ENCODE results near the gene TAAR5. TPM values are rescaled to one million over a fixed set of nuclear protein-coding genes. Genes with fewer than 3 reads are reported as not detected.

TAAR5 gene
- total and polyA plus RNA-seq, 2 donors (not counting 3 experiments of a cell fraction or from before 2014, with no cell fraction given) = not detected

DNA sequence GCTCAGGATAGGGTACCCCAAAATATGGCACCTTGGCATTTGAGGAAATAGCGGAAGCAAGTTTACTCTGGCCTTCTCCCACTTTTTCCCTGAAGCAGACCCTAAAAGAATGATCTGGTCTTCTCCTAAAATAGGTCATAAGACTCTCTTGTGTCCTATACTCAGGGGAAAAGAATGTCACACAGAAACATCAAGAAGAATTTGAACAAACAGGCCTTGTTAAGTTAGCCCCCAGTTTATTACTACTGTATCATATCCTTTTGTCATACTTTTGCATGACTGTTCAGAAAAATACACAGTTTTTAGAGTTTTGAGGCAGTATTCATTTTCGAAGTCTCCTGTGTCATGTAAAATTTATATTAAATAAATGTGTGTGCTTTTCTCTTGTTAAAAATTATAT is 22.1 kb upstream of the TAAR5 start:
- no peak for DNase-seq (ENCODE audit: low read depth, low spot score)
- Histone ChIP-seq H3K9me3 (replicated peaks; ENCODE audit: control insufficient read depth, insufficient read depth, low read length) (no peaks in the 10 kb centered on the region), H3K79me2 (ENCODE audit: control insufficient read depth, insufficient read depth, low read length) (no peaks in the 10 kb centered on the region), H3K4me2 (ENCODE audit: insufficient read depth, low read length) (no peak overlapping the region), H3K4me1 (ENCODE audit: control insufficient read depth, extremely low read depth, insufficient read depth, low read length) (no peaks in the 10 kb centered on the region), H4K20me1 (replicated peaks; ENCODE audit: control insufficient read depth, extremely low read depth, insufficient read depth, low read length) (no peaks in the 10 kb centered on the region), H3K27ac (ENCODE audit: insufficient read depth, low read depth, low read length) (no peak overlapping the region), H3K36me3 (ENCODE audit: control insufficient read depth in 2 of 2, extremely low read depth in 1 of 2, insufficient read depth in 2 of 2, low read length in 2 of 2) (no peaks in the 10 kb centered on the region), H3K9ac (replicated peaks; ENCODE audit: extremely low read depth, insufficient read depth, low read length) (no peak overlapping the region), H3K9me1 (replicated peaks; ENCODE audit: control insufficient read depth, extremely low read depth, insufficient read depth, low read length) (no peaks in the 10 kb centered on the region), H3K27me3 (ENCODE audit: control insufficient read depth in 2 of 2, insufficient read depth in 2 of 2, low read length in 2 of 2) (peaks cover 1 to 2% of the 10 kb centered on the region in 2 experiments), H2AFZ (ENCODE audit: low read depth, low read length) (no peak overlapping the region), H3K4me3 (replicated peaks in 1 of 3; ENCODE audit: insufficient read depth in 1 of 3, low read depth in 1 of 3, low read length in 3 of 3) (no peak overlapping the region)
- CTCF ChIA-PET = no interaction called here
- TF ChIP-seq, protein P1, sequence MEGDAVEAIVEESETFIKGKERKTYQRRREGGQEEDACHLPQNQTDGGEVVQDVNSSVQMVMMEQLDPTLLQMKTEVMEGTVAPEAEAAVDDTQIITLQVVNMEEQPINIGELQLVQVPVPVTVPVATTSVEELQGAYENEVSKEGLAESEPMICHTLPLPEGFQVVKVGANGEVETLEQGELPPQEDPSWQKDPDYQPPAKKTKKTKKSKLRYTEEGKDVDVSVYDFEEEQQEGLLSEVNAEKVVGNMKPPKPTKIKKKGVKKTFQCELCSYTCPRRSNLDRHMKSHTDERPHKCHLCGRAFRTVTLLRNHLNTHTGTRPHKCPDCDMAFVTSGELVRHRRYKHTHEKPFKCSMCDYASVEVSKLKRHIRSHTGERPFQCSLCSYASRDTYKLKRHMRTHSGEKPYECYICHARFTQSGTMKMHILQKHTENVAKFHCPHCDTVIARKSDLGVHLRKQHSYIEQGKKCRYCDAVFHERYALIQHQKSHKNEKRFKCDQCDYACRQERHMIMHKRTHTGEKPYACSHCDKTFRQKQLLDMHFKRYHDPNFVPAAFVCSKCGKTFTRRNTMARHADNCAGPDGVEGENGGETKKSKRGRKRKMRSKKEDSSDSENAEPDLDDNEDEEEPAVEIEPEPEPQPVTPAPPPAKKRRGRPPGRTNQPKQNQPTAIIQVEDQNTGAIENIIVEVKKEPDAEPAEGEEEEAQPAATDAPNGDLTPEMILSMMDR (IDR thresholded peaks at IDR 0.05; ENCODE audit: extremely low read depth in 1 of 2, insufficient read depth in 1 of 2, low read depth in 1 of 2, low read length in 2 of 2) = no peak
- TF ChIP-seq FOS (IDR thresholded peaks at IDR 0.05; ENCODE audit: borderline replicate concordance, insufficient read depth, low read length) = no peak
- no peak for TF ChIP-seq POLR2A (IDR thresholded peaks at IDR 0.05; ENCODE audit: low read depth, low read length)
- no peak for TF ChIP-seq POLR2AphosphoS5 (IDR thresholded peaks at IDR 0.05; ENCODE audit: insufficient read depth, low read depth, low read length)
- TF ChIP-seq, protein P2, sequence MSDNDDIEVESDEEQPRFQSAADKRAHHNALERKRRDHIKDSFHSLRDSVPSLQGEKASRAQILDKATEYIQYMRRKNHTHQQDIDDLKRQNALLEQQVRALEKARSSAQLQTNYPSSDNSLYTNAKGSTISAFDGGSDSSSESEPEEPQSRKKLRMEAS (IDR thresholded peaks at IDR 0.05; ENCODE audit: insufficient read depth, insufficient read length) = no peak
- no peak for TF ChIP-seq GATA2 (IDR thresholded peaks at IDR 0.05; ENCODE audit: insufficient read depth, insufficient read length, low read depth, low read length)
- no peak for TF ChIP-seq MYC (IDR thresholded peaks at IDR 0.05; ENCODE audit: low read depth, low read length)
- no peak for TF ChIP-seq JUN (IDR thresholded peaks at IDR 0.05; ENCODE audit: borderline replicate concordance, insufficient read depth, insufficient read length, low read depth)
- TF ChIP-seq EZH2 (IDR thresholded peaks at IDR 0.05; ENCODE audit: borderline replicate concordance, low read depth, low read length, severe bottlenecking) = no peak
- intact Hi-C loops (cut with micrococcal nuclease) = no loop called here
- no peak for FAIRE-seq
- BruUV-seq (replicated peaks) = no TSS peak
- dilution Hi-C loops (cut with MboI; ENCODE audit: extremely low pct_ligation_motif_present, low sequenced_read_pairs) = no loop called here
- POLR2A ChIA-PET = no interaction called here

Data from endothelial cell of umbilical vein (primary cell).